ENCODE data around the gene DNALI1. TPM values are rescaled to one million over a fixed set of nuclear protein-coding genes. Genes with fewer than 3 reads are reported as not detected.
A peak's percentile ranks its signal among the peaks of the same experiment; 100 is the strongest.
"Not testable (repeated sequence)": the region's sequence is repeated elsewhere in the genome, so short reads cannot be mapped to it uniquely, and the experiment has no call there.

DNALI1 gene
- polyA plus RNA-seq (2013, experiment 1 of 2; ENCODE audit: insufficient read length), result 10.9 TPM
- polyA plus RNA-seq (2013, experiment 2 of 2; ENCODE audit: insufficient read length), result 11.1 TPM

GRCh38 chr1:37556712-37557196 is at the start of gene DNALI1:
TSS of gene DNALI1 (plus strand) at chr1:37556940. CDS start at chr1:37556995, 55 bp downstream.
- peak; percentile 89 for DNase-seq

GRCh38 chr1:37509181-37509580 is 47.6 kb upstream of the DNALI1 start:
- peak; percentile 36 for DNase-seq

DNA sequence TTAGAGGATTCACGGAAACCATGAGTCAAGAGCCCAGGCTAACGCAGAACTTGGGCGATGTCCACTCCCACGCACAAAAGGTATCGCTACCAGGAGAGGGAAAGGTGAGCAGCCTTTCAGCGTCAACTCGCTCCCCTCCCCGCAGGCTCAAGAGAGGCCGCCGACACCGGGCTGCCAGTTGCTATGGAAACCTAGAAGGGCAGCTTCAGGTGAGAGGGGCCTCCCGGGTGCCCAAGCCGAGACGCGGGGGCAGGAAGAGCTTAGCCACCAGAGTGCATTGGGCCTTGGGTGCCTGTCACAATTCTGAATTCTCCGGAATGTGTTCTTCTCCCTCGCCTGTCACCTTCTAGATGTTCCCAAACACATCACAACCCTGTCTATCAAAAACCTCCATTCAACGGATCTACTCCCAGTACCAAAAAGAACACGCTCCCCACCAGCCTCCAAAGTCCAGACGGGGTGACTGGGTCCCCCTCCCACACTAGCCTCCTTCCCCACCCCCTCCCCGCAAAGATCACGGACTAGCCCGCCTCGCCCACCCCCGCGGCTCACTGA is 42.9 kb upstream of the DNALI1 start:
- no peak for DNase-seq

DNA sequence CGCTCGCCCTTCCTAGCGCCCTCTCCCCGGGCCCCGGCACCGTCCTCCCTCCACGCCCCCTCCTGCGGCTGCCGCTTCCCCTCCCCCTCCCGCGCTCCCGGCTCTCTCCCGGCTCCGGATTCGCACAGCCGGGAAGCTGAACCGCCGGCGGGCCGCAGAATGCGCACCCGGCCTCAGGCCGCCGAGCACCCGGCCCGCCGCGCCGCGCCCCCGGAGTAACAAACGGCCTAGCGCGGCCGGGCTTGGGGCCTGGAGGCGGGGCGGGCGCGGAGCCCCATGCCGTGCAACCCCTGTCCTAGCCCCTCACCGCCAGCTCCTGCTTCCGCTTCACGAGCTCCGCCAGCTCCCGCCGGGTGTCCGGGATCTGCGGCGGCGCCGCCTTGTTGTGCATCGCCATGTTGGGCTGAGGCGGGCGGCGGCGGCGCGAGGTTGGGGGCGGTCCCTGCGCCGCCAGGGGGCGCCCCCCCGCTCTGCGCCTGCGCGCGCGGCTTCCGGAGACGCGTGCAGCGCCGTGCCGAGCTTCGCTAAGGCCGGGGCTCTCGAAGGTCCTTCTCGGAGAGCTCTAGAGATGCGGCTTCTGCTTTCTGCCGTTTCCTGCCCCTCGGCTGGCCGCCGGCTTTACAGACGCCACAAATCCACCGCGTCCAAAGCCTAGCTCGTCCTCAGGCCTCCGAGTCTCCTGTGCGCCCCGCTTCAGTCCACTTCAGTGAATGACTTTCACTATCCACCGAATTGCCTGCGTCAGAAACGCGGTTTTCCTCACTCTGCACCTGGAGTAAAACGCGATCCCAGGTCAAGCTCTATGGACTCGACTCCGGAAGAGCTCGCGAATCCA is 42.2 kb upstream of the DNALI1 start, which contains the start of gene MEAF6:
MEAF6 (minus strand) TSS at position 417 of the 835 bp plus-strand sequence; CDS start at position 397, 20 bp downstream.
- peak; percentile 82 for DNase-seq

DNA sequence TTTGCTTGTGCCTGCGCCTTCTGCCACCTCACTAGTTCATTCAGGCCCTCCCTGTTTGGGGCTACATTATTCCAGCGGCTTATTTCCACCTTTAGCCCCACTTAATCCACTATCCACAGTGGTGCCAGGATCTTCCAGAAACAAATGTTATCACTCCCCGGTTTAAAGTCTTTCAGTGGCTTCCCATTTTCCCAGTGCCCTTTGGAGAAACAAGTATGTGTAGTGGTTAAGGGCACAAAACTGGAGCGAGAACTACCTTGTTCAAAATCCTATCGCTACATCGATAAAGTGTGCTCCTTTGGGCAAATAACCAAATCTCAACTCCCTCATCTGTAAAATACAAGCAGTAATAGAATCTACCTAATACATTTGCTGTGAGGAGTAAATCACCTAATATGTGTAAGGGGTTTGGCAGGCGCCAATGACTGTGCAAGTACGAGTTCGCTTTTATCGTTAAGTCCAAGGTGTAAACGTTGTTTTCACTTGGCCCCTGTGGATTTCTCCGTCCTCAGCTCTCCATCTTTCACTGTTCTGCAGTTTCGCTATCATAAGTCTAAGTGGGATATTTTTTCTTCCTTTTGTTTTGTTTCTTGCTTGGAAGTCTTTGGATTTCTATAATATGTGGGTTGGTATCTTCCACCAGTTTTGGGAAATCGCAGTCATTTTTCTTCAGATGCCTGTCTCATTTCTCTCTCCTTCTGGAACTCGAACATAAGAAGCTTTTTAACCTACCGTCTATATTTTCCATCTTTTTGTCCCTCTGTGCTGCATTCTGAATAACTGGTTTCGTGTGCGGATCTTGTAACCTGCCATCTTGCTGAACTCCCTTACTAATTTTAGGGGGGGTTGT is 41.3 kb upstream of the DNALI1 start:
- DNase-seq, result no peak

GRCh38 chr1:37517569-37517968 is 39.2 kb upstream of the DNALI1 start:
- DNase-seq, result no peak

- DNase-seq, result not testable (repeated sequence)
Measured at GRCh38 chr1:37518241-37518640, 38.5 kb upstream of the DNALI1 start.

DNA sequence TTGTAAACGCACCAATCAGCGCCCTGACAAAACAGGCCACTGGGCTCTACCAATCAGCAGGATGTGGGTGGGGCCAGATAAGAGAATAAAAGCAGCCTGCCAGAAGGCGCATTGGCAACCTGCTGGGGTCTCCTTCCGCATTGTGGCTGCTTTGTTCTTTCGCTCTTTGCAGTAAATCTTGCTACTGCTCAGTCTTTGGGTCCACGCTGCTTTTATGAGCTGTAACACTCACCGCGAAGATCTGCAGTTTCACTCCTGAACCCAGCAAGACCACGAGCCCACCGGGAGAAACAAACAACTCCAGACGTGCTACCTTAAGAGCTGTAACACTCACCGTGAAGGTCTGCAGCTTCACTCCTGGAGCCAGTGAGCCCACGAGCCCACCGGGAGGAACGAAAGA is 37.8 kb upstream of the DNALI1 start:
- DNase-seq, result not testable (repeated sequence)

GRCh38 chr1:37519613-37520012 is 37.1 kb upstream of the DNALI1 start:
- DNase-seq, result no peak

- DNase-seq, result not testable (repeated sequence)
Measured at GRCh38 chr1:37529888-37530287, 26.9 kb upstream of the DNALI1 start.

DNA sequence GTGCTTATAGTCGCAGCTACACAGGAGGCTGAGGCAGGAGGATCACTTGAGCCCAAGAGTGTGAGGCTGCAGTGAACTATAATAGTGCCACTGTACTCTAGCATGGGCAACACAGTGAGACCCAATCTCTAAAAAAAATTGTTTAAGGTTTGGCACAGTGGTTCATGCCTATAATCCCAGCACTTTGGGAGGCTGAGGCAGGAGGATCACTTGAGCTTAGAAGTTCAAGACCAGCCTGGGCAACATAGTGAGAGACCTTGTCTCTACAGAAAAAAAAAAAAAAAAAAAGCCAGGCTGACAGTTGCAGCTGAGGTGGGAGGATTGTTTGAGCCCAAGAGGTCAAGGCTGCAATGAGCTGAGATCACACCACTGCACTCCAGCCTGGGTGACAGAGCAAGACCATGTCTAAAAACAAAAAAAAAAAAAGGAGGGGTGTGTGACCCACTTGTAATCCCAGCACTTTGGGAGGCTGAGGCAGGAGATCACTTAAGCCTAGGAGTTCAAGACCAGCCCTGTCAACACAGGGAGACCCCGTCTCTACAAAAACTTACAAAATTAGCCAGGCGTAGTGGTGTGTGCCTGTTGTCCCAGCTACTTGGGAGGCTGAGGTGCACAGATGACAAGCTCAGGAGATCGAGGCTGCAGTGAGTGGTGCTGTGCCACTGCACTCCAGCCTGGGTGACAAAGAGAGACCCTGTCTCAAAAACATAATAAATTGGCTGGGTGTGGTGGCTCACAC is 24.2 kb upstream of the DNALI1 start:
- DNase-seq, result not testable (repeated sequence)

DNA sequence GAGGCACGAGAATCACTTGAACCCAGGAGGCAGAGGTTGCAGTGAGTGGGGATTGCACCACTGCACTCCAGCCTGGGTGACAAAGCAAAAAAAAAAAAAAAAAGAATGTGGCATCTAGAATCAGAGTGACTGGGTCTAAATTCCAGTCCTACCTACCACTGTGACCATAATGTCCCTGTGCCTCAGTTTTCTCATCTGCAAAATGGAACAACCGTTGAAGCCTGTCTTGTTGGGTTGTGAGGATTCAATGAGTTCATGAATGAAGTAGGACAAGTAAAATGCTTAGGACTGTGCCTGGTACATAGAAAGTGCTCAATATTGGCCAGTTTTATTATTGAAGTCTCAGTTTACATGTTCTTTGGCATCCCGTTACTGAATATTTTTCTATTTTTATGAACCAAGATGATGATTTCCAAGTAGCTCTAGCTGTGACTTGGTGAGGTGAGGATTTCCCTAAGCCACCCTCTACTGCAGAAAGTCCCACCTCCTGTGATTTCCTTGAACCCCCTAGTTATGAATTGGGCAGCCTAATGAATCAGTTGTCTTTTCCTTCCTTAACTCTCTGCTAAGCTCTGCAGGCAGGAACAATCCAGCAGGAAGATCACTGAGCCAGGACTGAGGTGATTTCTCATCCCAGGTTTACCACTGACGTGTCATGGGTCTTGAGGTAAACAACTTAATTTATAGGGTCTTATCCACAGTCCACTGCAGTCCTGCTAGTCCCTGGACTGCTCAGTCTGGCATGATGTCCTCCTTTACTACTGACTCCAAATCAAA is 23.2 kb upstream of the DNALI1 start:
- no peak for DNase-seq

- no peak for DNase-seq
Measured at GRCh38 chr1:37537378-37537777, 19.4 kb upstream of the DNALI1 start.

DNA sequence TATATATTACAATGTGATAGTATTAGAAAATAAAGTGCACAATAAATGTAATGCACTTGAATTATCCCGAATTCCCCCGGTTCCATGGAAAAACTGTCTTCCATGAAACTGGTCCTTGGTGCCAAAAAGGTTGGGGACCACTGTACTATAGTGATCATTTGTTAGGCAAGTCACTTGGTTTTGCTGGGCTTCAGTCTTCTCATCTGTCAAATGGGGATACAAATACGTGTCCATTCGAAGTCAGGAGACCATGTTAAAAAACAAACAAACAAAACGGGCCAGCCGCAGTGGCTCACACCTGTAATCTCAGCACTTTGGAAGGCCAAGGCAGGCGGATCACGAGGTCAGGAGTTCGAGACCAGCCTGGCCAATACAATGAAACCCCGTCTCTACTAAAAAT is 17.6 kb upstream of the DNALI1 start:
- DNase-seq, result not testable (repeated sequence)

DNA sequence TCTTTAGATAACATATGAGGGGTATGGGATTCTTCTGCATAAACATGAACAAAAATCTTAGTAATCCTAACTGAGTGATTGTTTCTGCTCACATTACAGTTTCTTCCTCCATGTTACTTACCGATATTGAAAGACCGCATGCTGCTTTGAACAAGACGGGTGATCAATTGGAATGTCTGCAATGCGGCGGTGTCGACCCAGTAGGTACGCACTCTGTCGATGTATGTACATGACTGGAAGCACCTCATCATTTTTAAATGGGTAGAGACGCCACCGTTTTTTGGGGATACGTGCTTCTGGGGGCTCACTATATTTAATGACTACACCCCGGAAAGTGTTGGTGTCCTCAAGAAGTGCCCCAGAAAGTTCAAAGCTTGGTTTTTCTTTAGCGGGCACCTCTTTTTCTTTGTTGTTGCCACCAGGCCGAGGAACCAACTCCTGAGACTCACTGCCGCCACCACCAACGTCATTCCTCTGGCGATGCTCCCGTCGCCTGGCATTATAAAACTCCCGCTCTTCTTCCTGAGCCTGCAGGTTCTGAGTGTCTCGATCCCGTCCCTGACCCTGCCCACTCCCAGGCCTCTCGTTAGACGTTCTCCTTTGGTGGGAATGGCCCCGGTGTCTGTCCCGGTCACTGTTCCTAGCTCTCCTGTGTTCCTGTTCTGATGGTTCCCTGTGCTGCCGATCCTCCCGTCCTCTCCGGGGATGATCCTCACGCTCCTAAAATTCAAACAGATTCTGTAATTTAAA is 16.5 kb upstream of the DNALI1 start:
- DNase-seq, result no peak

DNA sequence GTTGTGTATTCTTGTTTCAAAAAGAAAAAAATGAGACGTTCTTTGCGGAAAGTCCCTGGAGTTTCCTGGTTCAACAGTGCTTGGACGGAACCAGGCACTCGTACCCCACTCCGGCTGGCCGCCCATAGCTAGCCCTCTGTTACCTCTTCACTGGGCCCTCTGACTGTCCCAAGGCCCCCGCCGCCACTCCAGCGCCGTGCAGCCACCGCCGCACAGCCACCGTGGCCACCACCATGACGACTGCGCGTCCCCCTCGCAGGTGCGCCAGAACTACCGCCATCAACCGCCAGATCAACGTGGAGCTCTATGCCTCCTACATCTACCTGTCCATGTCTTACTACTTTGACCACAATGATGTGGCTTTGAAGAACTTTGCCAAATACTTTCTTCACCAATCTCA is 12.2 kb upstream of the DNALI1 start:
- DNase-seq, result no peak

DNA sequence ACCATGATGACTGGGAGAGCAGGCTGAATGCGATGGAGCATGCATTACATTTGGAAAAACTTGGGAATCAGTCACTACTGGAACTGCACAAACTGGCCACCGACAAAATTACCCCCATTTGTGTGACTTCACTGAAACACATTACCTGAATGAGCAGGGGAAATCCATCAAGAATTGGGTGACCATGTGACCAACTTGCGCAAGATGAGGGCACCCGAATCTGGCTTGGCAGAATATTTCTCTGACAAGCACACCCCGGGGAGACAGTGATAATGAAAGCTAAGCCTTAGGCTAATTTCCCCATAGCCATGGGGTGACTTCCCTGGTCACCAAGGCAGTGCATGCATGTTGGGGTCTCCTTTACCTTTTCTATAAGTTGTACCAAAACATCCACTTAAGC is 11.7 kb upstream of the DNALI1 start:
- no peak for DNase-seq

DNA sequence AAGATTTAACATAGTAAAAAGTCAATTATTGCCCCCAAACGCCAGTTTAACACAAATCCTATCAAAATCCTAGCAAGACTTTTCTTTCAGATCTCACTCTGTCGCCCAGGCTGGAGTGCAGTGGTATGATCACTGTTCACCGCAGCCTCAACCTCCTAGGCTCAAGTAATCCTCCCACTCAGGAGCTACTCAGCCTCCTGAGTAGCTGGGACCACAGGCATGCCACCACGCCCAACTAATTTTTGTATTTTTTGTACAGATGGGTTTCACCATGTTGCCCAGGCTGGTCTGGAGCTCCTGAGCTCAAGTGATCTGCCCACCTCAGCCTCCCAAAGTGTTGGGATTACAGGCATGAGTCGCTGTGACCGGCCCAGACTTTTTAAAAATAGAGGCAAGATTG is 7.4 kb upstream of the DNALI1 start:
- DNase-seq, result no peak

- no peak for DNase-seq
Measured at GRCh38 chr1:37553598-37553926, 3.2 kb upstream of the DNALI1 start.
